GM12878 (cell line): ENCODE measurements around the gene PPP5C. TPM values are rescaled to one million over a fixed set of nuclear protein-coding genes. Genes with fewer than 3 reads are reported as not detected.

Experiments
- ATAC-seq: fragments of 200-7000 bp; cut with Tn5 transposase; 3 replicates; pipeline ENCODE4 v1.9.1; 2020; ENCODE audit warnings: mild to moderate bottlenecking, moderate library complexity
- BruUV-seq: library from RNA; stranded (reverse); fragments of 400-500 nt; replicated peaks from 2 replicates; lab custom pipeline; 2021; lab: Mats Ljungman, UMichigan
- CTCF ChIA-PET: fragments of 300-600 bp; sonication (Branson Sonifier 250); formaldehyde crosslinking; extraction: SDS; loops from one replicate; lab custom pipeline; 2021; ENCODE audit warnings: inconsistent platforms; lab: Yijun Ruan, JAX
- POLR2A ChIA-PET: fragments of 350-600 bp; formaldehyde crosslinking; extraction: SDS; loops from one replicate; lab custom pipeline; 2021; ENCODE audit warnings: inconsistent platforms; lab: Charles Lee
- RAD21 ChIA-PET: fragments of 300-600 bp; sonication (Branson Sonifier 250); formaldehyde crosslinking; loops from one replicate; lab custom pipeline; 2023; ENCODE audit warnings: antibody characterized with exemption; ENCODE audit not compliant: unreplicated experiment; lab: Charles Lee
- SMC1A ChIA-PET: fragments of 300-600 bp; sonication (Branson Sonifier 250); formaldehyde crosslinking; loops from one replicate; lab custom pipeline; 2023; ENCODE audit not compliant: unreplicated experiment, uncharacterized antibody; lab: Charles Lee
- DNase-seq: peaks from one replicate; pipeline ENCODE4 v3.0.0-alpha.2; 2011; ENCODE audit warnings: low read depth, low spot score
- FAIRE-seq: peaks from 3 replicates; lab custom pipeline; 2011; peaks lifted over from hg19 to GRCh38; lab: Jason Lieb, UNC
- H2AFZ ChIP-seq: 2 replicates; pipeline ENCODE4 v1.6.0; 2011; ENCODE audit warnings: low read depth, low read length, control low read depth; ENCODE audit not compliant: control insufficient read depth
- H3K27ac ChIP-seq: 2 replicates; pipeline ENCODE4 v1.5.1; 2011; ENCODE audit warnings: control low read depth; ENCODE audit not compliant: control insufficient read depth, insufficient read depth
- H3K27me3 ChIP-seq, 2 experiments: replicated peaks in 1 of 2; 2 replicates each; pipeline versions ENCODE4 v1.6.0 to v1.6.1; 2011; ENCODE audit warnings: low read length in 1 of 2; ENCODE audit not compliant: control insufficient read depth in 2 of 2, insufficient read depth in 2 of 2
- H3K36me3 ChIP-seq, 2 experiments: 2 replicates each; pipeline ENCODE4 v1.5.1; 2011; ENCODE audit warnings: low read length in 1 of 2; ENCODE audit not compliant: control insufficient read depth in 2 of 2, insufficient read depth in 2 of 2
- H3K4me1 ChIP-seq: 2 replicates; pipeline ENCODE4 v1.6.1; 2011; ENCODE audit warnings: mild to moderate bottlenecking, low read length, moderate library complexity, mixed read lengths; ENCODE audit not compliant: control insufficient read depth, insufficient read depth
- H3K4me2 ChIP-seq: 2 replicates; pipeline ENCODE4 v1.6.0; 2011; ENCODE audit warnings: control low read depth; ENCODE audit not compliant: control insufficient read depth, insufficient read depth
- H3K4me3 ChIP-seq: fragments of 200-600 bp; sonication (generic); 2 replicates; pipeline ENCODE4 v1.5.1; 2016
- H3K79me2 ChIP-seq: 2 replicates; pipeline ENCODE4 v1.6.0; 2011; ENCODE audit warnings: low read length; ENCODE audit not compliant: control insufficient read depth, insufficient read depth
- H3K9ac ChIP-seq: 2 replicates; pipeline ENCODE4 v1.8.0; 2011; ENCODE audit warnings: low read length, control low read depth, mixed read lengths; ENCODE audit not compliant: control insufficient read depth, insufficient read depth
- H3K9me3 ChIP-seq: replicated peaks from 3 replicates; pipeline ENCODE4 v1.5.1; 2011; ENCODE audit warnings: mild to moderate bottlenecking, low read length; ENCODE audit not compliant: control insufficient read depth, insufficient read depth
- H4K20me1 ChIP-seq: 2 replicates; pipeline ENCODE4 v1.6.0; 2011; ENCODE audit not compliant: control insufficient read depth, insufficient read depth
- EP300 ChIP-seq, 2 experiments: fragments of 150-350 bp in 1 of 2; IDR thresholded peaks; 2 replicates each; pipeline ENCODE4 v1.6.1; 2011 to 2012; ENCODE audit warnings: low read depth in 2 of 2, low read length in 2 of 2, borderline replicate concordance in 1 of 2, improper control_type of control experiment in 1 of 2, inconsistent platforms in 1 of 2; ENCODE audit not compliant: control insufficient read depth in 1 of 2
- JUND ChIP-seq: IDR thresholded peaks from 2 replicates; pipeline ENCODE4 v1.6.1; 2012; ENCODE audit warnings: low read depth, mild to moderate bottlenecking, low read length, improper control_type of control experiment, moderate library complexity
- RUNX3 ChIP-seq: IDR thresholded peaks from 2 replicates; pipeline ENCODE4 v1.6.1; 2012; ENCODE audit warnings: low read length, inconsistent platforms
- WGBS: methylation state at CpG from one replicate; pipeline ENCODE4 v1.1.6; 2016; ENCODE audit warnings: low lambda C conversion rate; ENCODE audit not compliant: insufficient replicate concordance, insufficient coverage; ENCODE audit errors: missing lambda C conversion rate; 5-methylcytosine and 5-hydroxymethylcytosine counted together
- in situ Hi-C: fragments of 300-500 bp; cut with MboI; formaldehyde crosslinking; loops from 9 replicates; pipeline ENCODE4 v1.14.3; 2018; ENCODE audit warnings: mixed read lengths
- intact Hi-C: fragments of 100-400 bp; cut with micrococcal nuclease; formaldehyde crosslinking; loops from one replicate; pipeline ENCODE4 v1.14.2; 2022; ENCODE audit not compliant: unreplicated experiment
- polyA plus RNA-seq, 11 experiments: library from polyadenylated mRNA; depleted of rRNA in 4 of 11; unstranded in 6 of 11; stranded (reverse) in 5 of 11; fragments of >200 nt; fragmentation: Nextera tagmentation in 4 of 11; fragmentation: Illumina TruSeq in 1 of 11; extraction: Ambion mirVana in 4 of 11; extraction: Trizol in 1 of 11; gene quantifications; 1 replicate in 1 of 11; 2 replicates in 10 of 11; pipeline versions ENCODE4 v1.2.1 to v1.2.3, GENCODE V29; 2011 to 2016; ENCODE audit warnings: inconsistent platforms in 2 of 11, missing spikeins in 2 of 11, low read depth in 1 of 11
- total RNA-seq, 4 experiments: library from RNA; depleted of rRNA in 3 of 4; stranded (reverse); fragments of >200 nt in 3 of 4; fragmentation: Illumina TruSeq in 1 of 4; extraction: Trizol in 1 of 4; gene quantifications; 2 replicates each; pipeline versions ENCODE4 v1.2.1 to v1.2.3, GENCODE V29; 2013 to 2021
- TF ChIP-seq, protein P1 (sequence below): fragments of 450-650 bp; IDR thresholded peaks from 2 replicates; pipeline ENCODE4 v1.6.1; 2017; ENCODE audit warnings: mild to moderate bottlenecking, moderate library complexity

Gene PPP5C
- total and polyA plus RNA-seq, 10 of the 15 experiments (the other 5 are each of a cell fraction or from before 2014, with no cell fraction given) = 1.1 to 154 (median 94.5) TPM

- Histone ChIP-seq H3K4me1 (no peaks in the 10 kb centered on the region), H3K27me3 (no peaks in the 10 kb centered on the region), H3K9me3 (no peaks in the 10 kb centered on the region), H4K20me1 (no peaks in the 10 kb centered on the region), H3K27ac (no peak overlapping the region), H3K36me3 (peaks cover 12 to 20% of the 10 kb centered on the region in 2 experiments), H3K4me2 (0 out of 2 replicates have a peak overlapping the region, but pooled peaks have one; percentile 43), H3K9ac (no peak overlapping the region), H2AFZ (no peak overlapping the region), H3K4me3 (no peak overlapping the region), H3K79me2 (peaks cover 15% of the 10 kb centered on the region)
- DNase-seq = no peak
- TF ChIP-seq, protein P1, sequence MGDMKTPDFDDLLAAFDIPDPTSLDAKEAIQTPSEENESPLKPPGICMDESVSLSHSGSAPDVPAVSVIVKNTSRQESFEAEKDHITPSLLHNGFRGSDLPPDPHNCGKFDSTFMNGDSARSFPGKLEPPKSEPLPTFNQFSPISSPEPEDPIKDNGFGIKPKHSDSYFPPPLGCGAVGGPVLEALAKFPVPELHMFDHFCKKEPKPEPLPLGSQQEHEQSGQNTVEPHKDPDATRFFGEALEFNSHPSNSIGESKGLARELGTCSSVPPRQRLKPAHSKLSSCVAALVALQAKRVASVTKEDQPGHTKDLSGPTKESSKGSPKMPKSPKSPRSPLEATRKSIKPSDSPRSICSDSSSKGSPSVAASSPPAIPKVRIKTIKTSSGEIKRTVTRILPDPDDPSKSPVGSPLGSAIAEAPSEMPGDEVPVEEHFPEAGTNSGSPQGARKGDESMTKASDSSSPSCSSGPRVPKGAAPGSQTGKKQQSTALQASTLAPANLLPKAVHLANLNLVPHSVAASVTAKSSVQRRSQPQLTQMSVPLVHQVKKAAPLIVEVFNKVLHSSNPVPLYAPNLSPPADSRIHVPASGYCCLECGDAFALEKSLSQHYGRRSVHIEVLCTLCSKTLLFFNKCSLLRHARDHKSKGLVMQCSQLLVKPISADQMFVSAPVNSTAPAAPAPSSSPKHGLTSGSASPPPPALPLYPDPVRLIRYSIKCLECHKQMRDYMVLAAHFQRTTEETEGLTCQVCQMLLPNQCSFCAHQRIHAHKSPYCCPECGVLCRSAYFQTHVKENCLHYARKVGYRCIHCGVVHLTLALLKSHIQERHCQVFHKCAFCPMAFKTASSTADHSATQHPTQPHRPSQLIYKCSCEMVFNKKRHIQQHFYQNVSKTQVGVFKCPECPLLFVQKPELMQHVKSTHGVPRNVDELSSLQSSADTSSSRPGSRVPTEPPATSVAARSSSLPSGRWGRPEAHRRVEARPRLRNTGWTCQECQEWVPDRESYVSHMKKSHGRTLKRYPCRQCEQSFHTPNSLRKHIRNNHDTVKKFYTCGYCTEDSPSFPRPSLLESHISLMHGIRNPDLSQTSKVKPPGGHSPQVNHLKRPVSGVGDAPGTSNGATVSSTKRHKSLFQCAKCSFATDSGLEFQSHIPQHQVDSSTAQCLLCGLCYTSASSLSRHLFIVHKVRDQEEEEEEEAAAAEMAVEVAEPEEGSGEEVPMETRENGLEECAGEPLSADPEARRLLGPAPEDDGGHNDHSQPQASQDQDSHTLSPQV = no peak
- no peak for TF ChIP-seq EP300 (IDR thresholded peaks at IDR 0.05; ENCODE audit: borderline replicate concordance in 1 of 2, control insufficient read depth in 1 of 2, low read depth in 2 of 2, low read length in 2 of 2)
- TF ChIP-seq RUNX3 = peak; percentile 77
- TF ChIP-seq JUND = no peak
- in situ Hi-C loops (no loop called here), intact Hi-C loops (no loop called here)
- no peak for ATAC-seq
- RAD21 ChIA-PET = interaction anchor here (0.7 kb wide), 1 partner anchor 9 kb away, joined by 3 read pairs; no protein-coding TSS in a partner anchor
- POLR2A ChIA-PET = no interaction called here
- SMC1A ChIA-PET = interaction anchor here (0.8 kb wide), 1 partner anchor 11 kb away, joined by 3 read pairs; no protein-coding TSS in a partner anchor
- BruUV-seq = no TSS peak
- CTCF ChIA-PET = interaction anchor here (0.7 to 0.9 kb wide), 2 partner anchors 9 to 14 kb away, joined by 4 read pairs; no protein-coding TSS in a partner anchor
- FAIRE-seq = no peak
- 50% methylated on average over 2 of the region's 2 CpGs for WGBS
Measured at GRCh38 chr19:46361915-46362314, 15.0 kb downstream of the PPP5C start.
